Trophoblast cell (in vitro differentiated cells and primary cell): ENCODE data around the gene LILRA2.
A peak's percentile ranks its signal among the peaks of the same experiment; 100 is the strongest.

Experiments used
- DNase-seq, 2 donors: peaks; one replicate each; pipeline ENCODE4 v3.0.0-alpha.2; 2016
- H2AFZ ChIP-seq: 2 replicates; pipeline ENCODE4 v1.6.1; 2013; ENCODE audit warnings: low read length, moderate library complexity, mild to moderate bottlenecking; ENCODE audit not compliant: insufficient read depth, poor library complexity
- H2AK5ac ChIP-seq: 2 replicates; pipeline ENCODE4 v1.6.1; 2013; ENCODE audit warnings: mild to moderate bottlenecking, low read length
- H2BK120ac ChIP-seq: 2 replicates; pipeline ENCODE4 v1.6.1; 2013; ENCODE audit warnings: low read length, mild to moderate bottlenecking, moderate library complexity; ENCODE audit not compliant: insufficient read depth, poor library complexity
- H2BK12ac ChIP-seq: 2 replicates; pipeline ENCODE4 v1.6.1; 2013; ENCODE audit warnings: mild to moderate bottlenecking, low read length, moderate library complexity
- H2BK5ac ChIP-seq: 2 replicates; pipeline ENCODE4 v1.6.1; 2013; ENCODE audit warnings: low read length, low read depth, moderate library complexity, mild to moderate bottlenecking; ENCODE audit not compliant: poor library complexity
- H3K14ac ChIP-seq: 2 replicates; pipeline ENCODE4 v1.6.1; 2013; ENCODE audit warnings: mild to moderate bottlenecking, low read length
- H3K18ac ChIP-seq: 2 replicates; pipeline ENCODE4 v1.6.1; 2013; ENCODE audit warnings: mild to moderate bottlenecking, low read length
- H3K23ac ChIP-seq: 2 replicates; pipeline ENCODE4 v1.6.1; 2013; ENCODE audit warnings: low read length
- H3K27ac ChIP-seq: 2 replicates; pipeline ENCODE4 v1.5.1; 2013; ENCODE audit warnings: low read depth, mild to moderate bottlenecking, inconsistent platforms, low read length, moderate library complexity
- H3K27me3 ChIP-seq: 2 replicates; pipeline ENCODE4 v1.6.1; 2013; ENCODE audit warnings: inconsistent platforms, mild to moderate bottlenecking, low read length, moderate library complexity; ENCODE audit not compliant: insufficient read depth
- H3K36me3 ChIP-seq, 2 experiments: 1 replicate in 1 of 2; 2 replicates in 1 of 2; pipeline ENCODE4 v1.6.1; 2013; ENCODE audit warnings: low read length in 2 of 2, mild to moderate bottlenecking in 2 of 2, moderate library complexity in 1 of 2; ENCODE audit not compliant: insufficient read depth in 2 of 2, control insufficient read depth in 1 of 2
- H3K4ac ChIP-seq: 2 replicates; pipeline ENCODE4 v1.6.1; 2013; ENCODE audit warnings: low read depth, mild to moderate bottlenecking, low read length, moderate library complexity
- H3K4me1 ChIP-seq, 2 experiments: 1 replicate in 1 of 2; 2 replicates in 1 of 2; pipeline ENCODE4 v1.6.1; 2013; ENCODE audit warnings: low read length in 2 of 2, mild to moderate bottlenecking in 2 of 2, moderate library complexity in 1 of 2; ENCODE audit not compliant: insufficient read depth in 2 of 2, control insufficient read depth in 1 of 2
- H3K4me2 ChIP-seq: 2 replicates; pipeline ENCODE4 v1.6.1; 2013; ENCODE audit warnings: inconsistent platforms, mild to moderate bottlenecking, low read length, moderate library complexity
- H3K4me3 ChIP-seq: 2 replicates; pipeline ENCODE4 v1.5.1; 2013; ENCODE audit warnings: mild to moderate bottlenecking, low read depth, low read length, inconsistent platforms
- H3K79me1 ChIP-seq: one replicate; pipeline ENCODE4 v1.6.1; 2013; ENCODE audit warnings: low read length
- H3K79me2 ChIP-seq: 2 replicates; pipeline ENCODE4 v1.6.1; 2013; ENCODE audit warnings: low read length, mild to moderate bottlenecking; ENCODE audit not compliant: control insufficient read depth, insufficient read depth, poor library complexity
- H3K9ac ChIP-seq: 2 replicates; pipeline ENCODE4 v1.6.1; 2013; ENCODE audit warnings: mild to moderate bottlenecking, low read length
- H3K9me3 ChIP-seq: 2 replicates; pipeline ENCODE4 v1.6.1; 2013; ENCODE audit warnings: low read depth, mild to moderate bottlenecking, control low read depth, inconsistent platforms, low read length; ENCODE audit not compliant: insufficient read depth
- H4K12ac ChIP-seq: 2 replicates; pipeline ENCODE4 v1.6.1; 2013; ENCODE audit warnings: low read depth, mild to moderate bottlenecking, low read length, moderate library complexity
- H4K8ac ChIP-seq: 2 replicates; pipeline ENCODE4 v1.6.1; 2013; ENCODE audit warnings: low read depth, mild to moderate bottlenecking, low read length, moderate library complexity
- H4K91ac ChIP-seq: one replicate; pipeline ENCODE4 v1.6.1; 2013; ENCODE audit warnings: low read depth, mild to moderate bottlenecking, low read length, moderate library complexity
- WGBS: extraction: QIAGEN DNeasy Blood & Tissue Kit; methylation state at CpG from one replicate; pipeline ENCODE4 v1.1.7; 2013; ENCODE audit warnings: missing lambda C conversion rate; ENCODE audit not compliant: insufficient read length, insufficient coverage; ENCODE audit errors: extremely low coverage; 5-methylcytosine and 5-hydroxymethylcytosine counted together

Gene LILRA2

GRCh38 chr19:54607785-54608150, 34.2 kb downstream of the LILRA2 start:
- H2BK12ac ChIP-seq, result no peak overlapping the region
- no CpG with 5 or more reads among the region's 5 CpGs for WGBS
- H2AFZ ChIP-seq, result no peak overlapping the region
- no peak overlapping the region for H4K8ac ChIP-seq
- no peak overlapping the region for H3K4me2 ChIP-seq
- H3K9me3 ChIP-seq, result peaks cover 31% of the 10 kb centered on the region
- no peaks in the 10 kb centered on the region for H3K79me1 ChIP-seq
- H2AK5ac ChIP-seq, result no peak overlapping the region
- H3K4ac ChIP-seq, result no peak overlapping the region
- H3K18ac ChIP-seq, result no peak overlapping the region
- H3K23ac ChIP-seq, result no peak overlapping the region
- no peaks in the 10 kb centered on the region for H3K27me3 ChIP-seq
- no peak overlapping the region for H2BK5ac ChIP-seq
- H4K91ac ChIP-seq, result no peak overlapping the region
- no peak overlapping the region for H3K14ac ChIP-seq
- no peak overlapping the region for H2BK120ac ChIP-seq
- no peaks in the 10 kb centered on the region for H3K4me1 ChIP-seq
- H3K79me2 ChIP-seq, result no peaks in the 10 kb centered on the region
- DNase-seq, result no peak
- no peak overlapping the region for H4K12ac ChIP-seq
- no peak overlapping the region for H3K9ac ChIP-seq
- H3K4me3 ChIP-seq, result no peak overlapping the region
- H3K36me3 ChIP-seq, result no peaks in the 10 kb centered on the region
- no peak overlapping the region for H3K27ac ChIP-seq

- Histone ChIP-seq H2BK12ac (no peak overlapping the region), H4K8ac (no peak overlapping the region), H3K27ac (no peak overlapping the region), H4K91ac (no peak overlapping the region), H3K36me3 (no peaks in the 10 kb centered on the region), H3K79me2 (no peaks in the 10 kb centered on the region), H3K14ac (no peak overlapping the region), H3K27me3 (no peaks in the 10 kb centered on the region), H4K12ac (no peak overlapping the region), H2BK5ac (no peak overlapping the region), H3K4ac (no peak overlapping the region), H3K23ac (no peak overlapping the region), H2AFZ (no peak overlapping the region), H2BK120ac (no peak overlapping the region), H3K18ac (no peak overlapping the region), H3K4me2 (no peak overlapping the region), H3K9me3 (peaks cover 31% of the 10 kb centered on the region), H3K4me1 (no peaks in the 10 kb centered on the region), H3K4me3 (no peak overlapping the region), H3K9ac (no peak overlapping the region), H3K79me1 (no peaks in the 10 kb centered on the region), H2AK5ac (no peak overlapping the region)
- DNase-seq, result no peak
- no CpG with 5 or more reads among the region's 7 CpGs for WGBS
Observed at GRCh38 chr19:54608205-54608604, 34.6 kb downstream of the LILRA2 start.

- Histone ChIP-seq H3K36me3 (no peaks in the 10 kb centered on the region), H3K18ac (no peak overlapping the region), H2AFZ (no peak overlapping the region), H3K4me2 (no peak overlapping the region), H3K4me1 (no peaks in the 10 kb centered on the region), H2AK5ac (no peak overlapping the region), H3K79me1 (no peaks in the 10 kb centered on the region), H3K9me3 (peaks cover 31% of the 10 kb centered on the region), H4K12ac (no peak overlapping the region), H2BK12ac (no peak overlapping the region), H3K4me3 (peak overlapping the region; percentile 39), H3K79me2 (no peaks in the 10 kb centered on the region), H3K9ac (no peak overlapping the region), H3K4ac (no peak overlapping the region), H3K27me3 (no peaks in the 10 kb centered on the region), H4K8ac (no peak overlapping the region), H4K91ac (no peak overlapping the region), H3K14ac (no peak overlapping the region), H2BK5ac (no peak overlapping the region), H3K23ac (no peak overlapping the region), H2BK120ac (no peak overlapping the region), H3K27ac (no peak overlapping the region)
- DNase-seq, result no peak
- WGBS, result no CpG with 5 or more reads among the region's 15 CpGs
Observed at GRCh38 chr19:54608792-54609191, 35.2 kb downstream of the LILRA2 start.

GRCh38 chr19:54609356-54609791, 35.8 kb downstream of the LILRA2 start:
- no peak for DNase-seq
- Histone ChIP-seq H2BK120ac (no peak overlapping the region), H3K14ac (no peak overlapping the region), H3K9me3 (peaks cover 31% of the 10 kb centered on the region), H3K18ac (no peak overlapping the region), H2AFZ (no peak overlapping the region), H2AK5ac (no peak overlapping the region), H2BK12ac (no peak overlapping the region), H3K4me1 (no peaks in the 10 kb centered on the region), H3K27me3 (no peaks in the 10 kb centered on the region), H3K4me3 (no peak overlapping the region), H4K8ac (no peak overlapping the region), H3K4me2 (no peak overlapping the region), H4K12ac (no peak overlapping the region), H3K4ac (no peak overlapping the region), H3K79me1 (no peaks in the 10 kb centered on the region), H2BK5ac (no peak overlapping the region), H3K79me2 (no peaks in the 10 kb centered on the region), H3K36me3 (no peaks in the 10 kb centered on the region), H3K9ac (no peak overlapping the region), H3K27ac (no peak overlapping the region), H4K91ac (no peak overlapping the region), H3K23ac (no peak overlapping the region)
- WGBS, result no CpG with 5 or more reads among the region's 26 CpGs
